GDM1 (cell line): ENCODE results near the gene ONECUT1.
"Not testable (repeated sequence)": the region's sequence is repeated elsewhere in the genome, so short reads cannot be mapped to it uniquely, and the experiment has no call there.

ENCODE experiments used
- DNase-seq: peaks from one replicate; lab custom pipeline; 2025; lab: John Stamatoyannopoulos, UW

ONECUT1 gene

DNA sequence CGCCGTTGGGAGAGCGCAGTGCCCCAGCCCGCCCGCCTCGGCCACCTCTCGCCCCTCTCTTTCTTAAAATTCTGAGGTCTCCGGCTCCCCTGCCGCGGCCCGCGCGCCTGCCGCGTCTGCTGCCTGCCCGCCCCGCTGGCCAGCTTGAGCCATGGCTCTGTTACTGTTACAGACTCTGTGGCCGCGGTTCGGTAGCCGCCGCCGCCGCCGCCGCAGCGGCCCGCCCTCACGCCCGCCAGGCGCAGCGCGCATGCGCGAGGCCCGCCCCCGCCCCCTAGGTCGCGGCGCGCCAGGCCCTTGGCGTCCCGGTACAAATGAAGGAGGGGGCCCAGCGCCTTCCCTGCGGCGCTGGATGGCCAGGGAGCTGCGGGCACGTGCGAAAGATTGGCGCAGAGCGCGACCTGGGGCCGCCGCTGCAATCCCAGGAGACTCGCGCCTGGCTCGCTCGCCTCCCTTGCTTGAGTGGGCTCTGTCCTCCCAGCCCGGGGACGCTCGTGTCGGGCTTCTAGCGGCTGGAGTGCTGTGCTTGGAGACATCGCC is at the start of gene ONECUT1:
Gene ONECUT1 (minus strand): TSS at position 168 of the 540 bp plus-strand sequence. CDS start 452 bp downstream, outside the sequence.
- no peak for DNase-seq

DNA sequence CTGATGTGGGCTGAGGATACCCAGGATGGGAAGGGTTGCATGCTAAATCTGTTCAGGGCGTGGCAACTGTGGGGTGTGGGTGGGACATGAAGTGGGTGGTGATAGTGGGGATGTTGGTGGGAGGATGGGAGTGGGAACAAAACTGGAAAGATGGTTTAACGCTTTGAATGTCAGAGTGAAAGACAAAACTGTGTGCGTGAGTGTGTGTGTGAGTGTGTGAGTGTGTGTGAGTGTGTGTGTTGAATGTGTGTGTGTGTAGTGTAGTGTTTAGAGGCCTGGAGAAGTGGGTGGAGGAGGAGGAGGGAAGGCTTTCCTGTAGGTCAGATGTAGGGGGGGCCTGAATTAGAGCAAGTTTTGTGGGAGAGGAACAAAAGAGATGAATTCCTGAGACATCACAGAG is 44.2 kb upstream of the ONECUT1 start:
- no peak for DNase-seq

DNA sequence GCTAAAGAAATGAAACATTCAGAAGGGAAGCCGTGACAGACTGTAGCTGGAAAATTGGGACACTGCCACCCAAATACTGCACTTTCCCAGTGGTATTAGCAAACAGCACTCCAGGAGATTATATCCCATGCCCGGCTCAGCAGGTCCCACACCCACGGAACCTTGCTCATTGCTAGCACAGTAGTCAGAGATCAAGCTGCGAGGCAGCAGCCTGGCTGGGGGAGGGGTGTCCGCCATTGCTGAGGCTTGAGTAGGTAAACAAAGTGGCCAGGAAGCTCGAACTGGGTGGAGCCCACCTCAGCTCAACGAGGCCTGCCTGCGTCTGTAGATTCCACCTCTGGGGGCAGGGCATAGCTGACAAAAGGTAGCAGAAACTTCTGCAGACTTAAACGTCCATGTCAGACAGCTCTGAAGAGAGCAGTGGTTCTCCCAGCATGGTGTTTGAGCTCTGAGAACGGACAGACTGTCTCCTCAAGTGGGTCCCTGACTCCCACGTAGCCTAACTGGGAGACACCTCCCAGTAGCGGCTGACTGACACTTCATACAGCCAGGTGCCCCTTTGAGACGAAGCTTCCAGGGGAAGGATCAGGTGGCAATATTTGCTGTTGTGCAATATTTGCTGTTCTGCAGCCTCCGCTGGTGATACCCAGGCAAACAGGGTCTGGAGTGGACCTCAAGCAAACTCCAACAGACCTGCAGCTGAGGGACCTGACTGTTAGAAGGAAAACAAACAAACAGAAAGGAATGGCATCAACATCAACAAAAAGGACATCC is 34.2 kb upstream of the ONECUT1 start:
- DNase-seq, result not testable (repeated sequence)

DNA sequence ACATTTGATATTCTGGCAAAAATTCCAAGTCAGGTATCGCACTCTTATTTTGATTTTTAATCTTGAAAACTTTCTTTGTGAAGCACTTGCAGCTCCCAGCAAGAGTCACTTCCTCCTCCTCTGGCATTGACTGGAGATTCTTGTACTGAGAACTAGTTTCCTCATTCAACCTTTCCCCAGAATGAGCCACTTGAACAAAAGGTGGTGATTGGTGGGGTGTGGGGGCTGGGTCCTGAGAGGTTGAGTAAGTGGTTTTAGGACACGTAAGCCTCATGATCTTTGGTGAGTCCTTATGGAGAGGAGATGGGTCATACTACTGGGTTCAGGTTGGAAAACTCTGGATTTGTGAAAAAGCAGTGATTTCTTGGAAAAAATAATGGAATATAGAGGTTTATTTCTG is 32.3 kb upstream of the ONECUT1 start:
- DNase-seq, result no peak

DNA sequence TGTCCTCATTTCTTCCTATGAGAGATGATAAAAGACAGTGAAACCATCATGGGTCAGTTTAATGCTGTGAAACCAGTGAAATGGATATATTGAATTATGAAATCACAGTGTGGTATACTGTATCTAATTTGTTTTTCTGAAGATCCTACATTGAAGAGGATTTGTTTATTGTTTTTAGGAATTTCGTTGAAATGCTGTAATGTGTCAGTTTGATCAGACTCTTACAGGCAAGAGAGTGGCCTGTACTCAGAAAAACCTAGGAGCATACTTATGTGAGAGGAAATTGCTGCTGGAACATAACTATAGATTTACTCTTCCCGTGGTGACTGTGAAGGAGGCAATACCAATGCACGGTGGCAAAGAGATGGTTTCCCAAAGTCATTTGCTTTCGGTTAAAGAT is 29.1 kb upstream of the ONECUT1 start:
- no peak for DNase-seq

DNA sequence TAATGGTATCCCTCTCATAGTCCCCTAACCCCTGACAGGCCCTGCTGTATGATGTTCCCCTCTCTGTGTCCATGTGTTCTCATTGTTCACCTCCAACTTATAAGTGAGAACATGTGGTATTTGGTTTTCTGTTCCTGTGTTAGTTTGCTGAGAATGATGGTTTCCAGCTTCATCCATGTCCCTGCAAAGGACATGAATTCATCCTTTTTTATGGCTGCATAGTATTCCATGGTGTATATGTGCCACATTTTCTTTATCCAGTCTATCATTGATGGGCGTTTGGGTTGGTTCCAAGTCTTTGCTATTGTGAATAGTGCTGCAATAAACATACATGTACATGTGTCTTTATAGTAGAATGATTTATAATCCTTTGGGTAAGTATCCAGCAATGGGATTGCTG is 25.8 kb upstream of the ONECUT1 start:
- DNase-seq, result not testable (repeated sequence)

DNA sequence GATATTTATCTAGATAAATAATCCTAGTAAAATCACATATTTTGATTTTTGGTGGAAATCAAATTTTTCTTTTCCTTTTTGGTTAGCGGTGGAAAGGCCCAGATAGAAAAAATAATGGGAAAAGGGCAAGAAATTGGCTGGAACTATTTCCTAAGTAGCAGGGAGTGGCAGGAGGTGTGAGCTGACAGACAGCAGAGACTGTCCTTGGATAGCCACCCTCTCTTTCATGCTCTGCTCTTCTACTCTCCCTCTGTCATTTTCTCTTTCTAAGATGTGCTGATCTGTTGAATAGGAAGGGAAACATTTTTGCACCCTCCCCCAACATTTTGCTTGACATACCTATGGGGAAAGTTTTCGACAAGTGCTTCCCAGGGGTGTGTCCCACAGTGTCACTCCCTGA is 18.9 kb upstream of the ONECUT1 start:
- no peak for DNase-seq

DNA sequence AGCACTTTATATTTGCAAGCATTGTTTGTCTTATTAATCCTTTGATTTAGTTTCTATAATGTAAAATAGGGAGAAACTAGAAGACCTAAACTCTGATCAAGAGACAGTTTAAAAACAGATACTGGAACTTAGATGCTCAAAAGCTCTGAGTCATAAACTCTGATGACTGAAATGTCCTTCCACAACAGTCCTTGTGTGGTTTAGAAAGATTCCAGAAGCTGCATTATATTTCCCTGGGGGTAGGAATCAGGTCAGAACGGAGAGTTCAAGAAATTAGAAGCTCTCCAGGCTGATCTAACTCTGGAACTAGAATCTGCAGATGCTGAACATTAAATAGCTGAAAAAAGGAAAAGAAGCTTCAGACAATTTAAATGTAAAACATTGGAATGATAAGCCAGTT is 18.3 kb upstream of the ONECUT1 start:
- DNase-seq, result no peak

DNA sequence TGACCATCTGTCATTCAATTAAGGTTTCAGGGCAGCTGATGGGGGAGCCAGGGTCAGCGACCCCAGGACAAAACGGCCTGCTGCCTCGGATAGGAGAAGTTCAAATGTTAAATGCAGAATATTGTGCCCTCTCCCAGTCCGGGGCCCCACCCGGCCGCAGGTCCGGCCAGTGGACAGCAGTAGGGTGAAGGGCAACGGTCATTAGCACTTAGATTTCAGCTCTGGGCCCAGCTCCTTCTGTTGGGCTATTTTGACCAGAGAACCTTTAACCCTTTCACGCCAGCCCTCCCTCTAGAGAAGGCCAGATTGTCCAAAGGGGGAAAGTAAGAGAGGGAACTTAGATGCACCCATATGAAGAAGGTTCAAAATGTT is 16.1 kb upstream of the ONECUT1 start:
- no peak for DNase-seq

DNA sequence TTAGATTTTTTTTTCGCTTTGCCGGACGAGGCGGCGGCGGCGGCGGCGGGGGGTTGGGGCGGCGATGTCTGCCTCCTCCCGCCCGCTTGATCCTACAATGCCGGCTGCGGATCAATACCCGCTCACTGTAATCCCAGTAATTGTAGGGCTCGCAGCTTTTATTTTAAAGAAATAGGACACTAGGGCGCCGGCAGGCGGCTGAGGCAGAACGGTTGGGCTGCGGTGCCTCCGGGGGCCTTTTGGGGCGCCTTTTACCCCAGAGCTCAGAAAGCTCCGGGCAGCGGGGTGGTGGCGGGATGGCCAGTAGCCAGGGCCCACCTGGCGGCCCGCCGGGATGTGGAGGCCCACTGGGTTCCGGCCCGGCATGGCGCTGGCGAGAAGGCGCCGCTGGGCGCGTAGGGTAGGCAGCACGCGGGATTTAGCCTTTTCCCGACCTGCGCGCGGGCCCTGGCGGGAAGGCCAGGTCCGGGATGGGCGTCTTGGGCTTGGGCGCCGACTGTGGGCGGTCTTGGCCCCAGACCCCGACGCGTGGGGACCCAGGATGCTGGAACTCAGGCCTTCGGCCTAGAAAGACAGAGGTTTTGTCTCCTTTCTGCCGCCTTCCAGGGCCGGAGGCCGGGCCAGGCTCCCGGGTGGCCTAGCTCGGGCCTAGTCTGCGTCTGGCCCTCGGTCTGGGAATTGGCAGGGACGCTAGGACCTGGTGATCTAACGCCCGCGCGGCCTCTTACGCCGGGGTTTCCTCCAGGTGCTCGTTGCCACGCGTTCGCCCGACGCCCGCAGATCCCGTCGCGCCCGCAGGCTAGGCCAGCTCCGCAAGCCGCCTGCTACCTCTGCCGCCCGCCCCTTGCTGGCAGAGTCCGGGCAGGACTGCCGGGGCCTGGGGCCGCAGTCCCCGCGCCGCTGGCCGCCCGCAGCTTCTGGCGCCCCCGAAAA is 15.5 kb upstream of the ONECUT1 start:
- no peak for DNase-seq

DNA sequence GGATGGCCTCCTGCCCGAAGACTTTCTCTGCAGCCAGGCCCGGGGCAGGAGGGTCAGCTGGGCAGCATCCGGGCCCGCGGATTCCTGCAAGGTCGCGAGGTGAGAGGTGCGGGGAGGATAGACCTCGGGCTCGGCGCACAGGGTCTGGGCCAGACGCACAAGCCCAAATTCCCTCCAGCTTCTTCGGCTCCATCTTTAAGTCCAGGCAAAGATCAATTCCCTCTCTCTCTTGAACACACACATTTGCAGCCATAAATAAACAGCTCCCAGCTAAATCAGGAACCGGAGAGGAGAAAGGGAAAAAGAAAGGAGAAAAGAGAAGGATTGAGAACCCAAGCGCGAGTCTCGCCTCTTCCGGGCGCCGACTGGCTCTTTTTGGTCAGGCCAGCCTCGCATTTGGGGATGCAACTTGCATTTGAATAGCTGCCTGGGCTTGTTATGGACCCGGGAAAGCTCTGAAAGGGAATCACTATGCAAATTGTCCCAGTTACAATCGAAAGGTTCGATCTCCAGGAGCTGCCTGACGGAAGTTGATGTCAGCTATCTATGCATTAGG is 14.5 kb upstream of the ONECUT1 start:
- no peak for DNase-seq

DNA sequence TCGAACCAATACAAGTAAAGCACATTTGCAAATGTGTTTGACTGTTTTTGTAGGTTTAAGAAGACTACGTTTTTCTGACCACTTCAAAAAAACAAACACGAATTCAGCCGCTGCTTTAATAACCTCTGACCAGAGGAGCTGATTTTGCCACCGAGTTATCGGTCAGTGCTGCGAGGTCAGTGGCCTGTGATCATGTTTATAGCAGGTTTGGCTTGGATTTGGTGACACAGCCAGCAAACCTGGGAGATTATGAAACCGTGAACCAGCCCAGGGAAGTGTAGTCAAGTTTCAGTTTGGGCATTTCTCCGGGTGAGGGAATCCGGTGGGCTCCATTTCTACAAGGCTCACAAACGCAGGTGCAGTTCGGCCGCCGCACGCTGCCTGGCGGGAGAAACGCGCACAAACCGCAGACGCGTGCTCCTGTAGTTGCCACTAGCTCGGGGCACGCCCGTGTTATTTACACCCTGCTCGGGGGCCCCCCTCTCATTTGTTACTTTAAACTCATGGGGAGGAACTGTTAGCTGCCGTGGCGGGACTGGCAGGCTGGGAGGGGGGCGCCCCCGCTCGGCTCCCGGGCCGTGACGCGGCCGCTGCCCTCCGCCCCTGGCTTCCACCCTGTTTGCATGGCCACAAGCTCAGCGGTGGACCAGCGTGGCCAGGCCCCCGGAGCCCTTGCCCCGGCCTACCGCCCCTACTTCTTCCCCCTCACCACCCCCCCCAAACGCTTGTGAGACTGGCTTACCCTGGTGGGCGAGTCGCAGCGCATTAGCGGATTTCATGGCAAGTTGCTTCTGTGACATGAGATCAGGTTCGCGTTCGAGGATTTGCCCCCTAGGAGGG is 13.6 kb upstream of the ONECUT1 start:
- no peak for DNase-seq

DNA sequence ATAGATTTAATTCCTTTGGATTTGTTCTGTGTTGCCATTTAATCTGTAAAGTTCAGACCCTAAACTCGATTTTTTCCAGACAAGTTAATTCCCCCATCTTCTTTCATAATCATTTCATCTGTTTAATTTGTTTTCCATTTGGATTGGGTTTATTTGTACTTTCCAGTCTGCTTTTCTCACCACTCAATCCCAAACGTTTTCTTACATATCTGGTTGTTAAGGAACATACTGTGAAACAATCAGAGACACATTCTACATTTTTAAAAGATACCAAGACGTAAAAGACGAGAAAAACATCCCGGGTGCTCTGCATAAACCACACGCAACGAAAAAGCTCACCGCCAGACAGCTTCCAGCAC is 13.0 kb upstream of the ONECUT1 start:
- no peak for DNase-seq

DNA sequence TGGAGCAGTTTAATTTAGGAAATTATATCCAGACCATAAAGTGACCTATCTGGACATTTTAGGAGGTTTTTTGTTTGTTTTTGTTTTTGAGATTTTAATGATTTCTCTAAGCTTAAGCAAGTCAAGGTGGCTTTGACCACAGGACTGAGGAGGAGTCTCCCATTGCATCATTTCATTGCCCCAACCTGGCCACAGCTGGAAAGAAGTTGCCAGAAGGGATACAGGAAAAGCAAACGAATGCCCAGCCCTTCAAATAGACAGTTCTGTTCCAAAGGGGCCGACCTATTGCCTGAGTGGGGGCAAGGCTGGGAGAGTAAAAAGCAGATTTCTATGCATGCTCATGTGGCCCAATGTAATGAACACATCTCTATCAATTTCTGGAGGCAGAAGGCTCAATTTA is 12.0 kb upstream of the ONECUT1 start:
- DNase-seq, result no peak

DNA sequence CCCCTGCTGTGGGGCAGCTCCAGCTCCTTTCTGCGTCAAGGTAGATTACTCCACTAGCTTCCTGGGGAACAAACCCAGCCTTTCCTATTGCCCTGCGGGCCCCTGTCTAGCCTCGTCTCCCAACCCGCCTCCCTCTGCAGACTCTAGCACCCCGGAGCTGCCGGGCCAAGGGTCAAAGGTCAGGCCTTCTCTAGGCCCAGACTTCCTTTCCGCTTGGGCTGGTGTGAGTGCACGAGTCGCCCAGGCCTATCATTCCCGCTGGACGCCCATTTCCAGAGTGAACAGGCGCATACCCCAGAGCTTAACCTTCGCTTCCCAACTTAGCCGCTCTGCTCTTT is 11.6 kb upstream of the ONECUT1 start:
- no peak for DNase-seq

DNA sequence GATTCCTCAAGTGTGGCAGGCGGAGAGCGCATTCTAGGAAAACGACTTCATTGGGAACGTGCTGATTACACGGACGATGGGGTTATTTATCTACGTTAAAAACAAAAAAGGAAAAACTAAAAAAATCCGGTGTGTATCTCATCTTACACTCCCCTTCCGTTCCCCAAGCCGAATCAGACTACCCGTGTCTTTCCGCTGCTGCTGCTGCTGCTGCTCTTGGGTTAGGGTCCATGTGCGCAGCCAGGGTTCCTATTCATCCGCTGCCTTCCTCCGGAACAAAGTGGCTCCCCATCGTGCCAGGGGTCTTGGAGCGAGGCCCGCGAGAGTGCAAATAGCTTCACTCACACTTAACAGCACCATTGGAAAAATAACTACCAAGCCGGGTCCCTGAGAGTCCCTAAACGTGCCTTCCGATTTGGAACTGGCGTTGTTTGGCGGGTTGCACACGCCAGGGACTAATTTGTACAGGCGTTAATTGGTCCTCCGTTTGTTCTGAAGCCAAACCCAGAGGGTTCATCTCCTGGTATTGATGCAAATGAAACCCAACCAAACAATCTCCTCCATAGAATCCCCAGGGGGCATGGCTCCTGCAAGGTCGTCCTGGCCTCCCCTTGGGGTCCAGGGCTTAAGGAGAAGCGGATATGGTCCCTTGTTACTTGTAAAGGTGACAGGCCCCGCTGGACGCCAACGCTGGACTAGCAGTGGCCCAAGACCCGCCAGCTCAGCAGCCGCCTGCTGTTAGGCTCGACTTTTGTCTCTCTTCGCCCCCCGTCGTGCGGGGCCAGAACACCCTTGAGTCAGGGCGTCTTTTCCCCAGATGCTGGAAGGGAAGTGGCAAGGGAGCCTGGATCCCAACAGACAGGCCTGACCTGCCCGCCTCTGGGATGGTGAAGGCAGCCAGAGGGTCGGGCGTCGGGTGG is 11.0 kb upstream of the ONECUT1 start:
- no peak for DNase-seq

DNA sequence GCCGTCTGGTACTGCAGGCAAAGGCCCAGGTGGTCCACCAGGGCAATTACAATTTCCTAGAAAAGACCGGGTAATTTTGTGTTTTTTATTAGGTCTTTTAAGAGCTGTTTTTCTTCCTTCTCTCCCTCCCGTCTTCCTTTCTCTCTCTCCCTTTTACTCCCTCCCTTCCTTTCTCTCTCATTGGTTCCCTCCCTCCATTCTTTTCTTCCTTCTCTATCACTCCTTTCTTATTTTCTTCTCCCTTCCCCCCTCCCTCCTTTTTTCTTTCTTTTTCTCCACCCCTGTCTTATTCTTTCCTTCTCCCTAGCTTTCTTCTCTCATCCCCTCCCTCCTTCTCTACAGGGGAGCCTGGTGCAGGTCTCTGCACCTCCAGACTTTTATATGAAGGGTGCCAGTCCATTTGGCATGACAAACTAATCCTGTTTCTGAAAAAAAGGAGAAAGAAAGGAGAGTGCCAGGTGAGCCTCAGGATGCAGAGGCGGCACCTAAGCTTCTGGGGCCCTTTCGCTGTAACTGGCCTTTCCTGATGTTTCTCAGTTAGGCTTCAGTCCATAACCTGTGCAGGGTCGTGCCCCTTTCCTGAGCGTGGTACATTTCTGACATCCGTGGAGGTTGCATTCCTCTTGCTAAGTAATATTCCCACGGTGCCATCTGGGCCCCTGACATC is 9.1 kb upstream of the ONECUT1 start:
- DNase-seq, result no peak

DNA sequence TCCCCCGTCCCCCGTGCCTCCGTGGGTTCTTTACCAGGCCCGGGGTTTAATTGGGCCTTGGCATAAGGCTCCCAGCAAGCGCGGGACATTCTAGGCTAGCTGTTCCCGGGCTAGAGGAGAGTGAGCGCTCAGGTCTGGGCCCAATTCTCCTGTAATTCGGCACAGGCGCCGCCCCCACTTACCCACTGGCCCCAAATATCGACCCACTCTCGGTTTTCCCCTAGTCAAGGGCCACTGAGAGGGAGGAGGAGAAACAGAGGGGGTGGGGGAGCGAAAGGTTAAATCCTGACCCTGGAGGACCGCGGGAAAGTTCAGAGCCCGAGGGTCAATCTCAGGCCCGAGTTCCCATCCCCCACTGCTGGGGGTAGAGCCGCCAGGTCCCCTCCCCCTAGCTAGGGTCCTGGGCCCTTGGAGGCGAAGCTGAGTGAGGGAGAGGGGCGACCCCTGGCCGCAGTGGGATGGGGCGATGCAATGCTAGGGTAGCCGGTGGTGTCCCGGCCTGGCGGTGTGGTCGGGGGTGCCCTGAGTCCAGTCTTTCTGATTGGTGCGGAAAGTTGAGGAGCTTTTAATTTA is 8.5 kb upstream of the ONECUT1 start:
- no peak for DNase-seq

DNA sequence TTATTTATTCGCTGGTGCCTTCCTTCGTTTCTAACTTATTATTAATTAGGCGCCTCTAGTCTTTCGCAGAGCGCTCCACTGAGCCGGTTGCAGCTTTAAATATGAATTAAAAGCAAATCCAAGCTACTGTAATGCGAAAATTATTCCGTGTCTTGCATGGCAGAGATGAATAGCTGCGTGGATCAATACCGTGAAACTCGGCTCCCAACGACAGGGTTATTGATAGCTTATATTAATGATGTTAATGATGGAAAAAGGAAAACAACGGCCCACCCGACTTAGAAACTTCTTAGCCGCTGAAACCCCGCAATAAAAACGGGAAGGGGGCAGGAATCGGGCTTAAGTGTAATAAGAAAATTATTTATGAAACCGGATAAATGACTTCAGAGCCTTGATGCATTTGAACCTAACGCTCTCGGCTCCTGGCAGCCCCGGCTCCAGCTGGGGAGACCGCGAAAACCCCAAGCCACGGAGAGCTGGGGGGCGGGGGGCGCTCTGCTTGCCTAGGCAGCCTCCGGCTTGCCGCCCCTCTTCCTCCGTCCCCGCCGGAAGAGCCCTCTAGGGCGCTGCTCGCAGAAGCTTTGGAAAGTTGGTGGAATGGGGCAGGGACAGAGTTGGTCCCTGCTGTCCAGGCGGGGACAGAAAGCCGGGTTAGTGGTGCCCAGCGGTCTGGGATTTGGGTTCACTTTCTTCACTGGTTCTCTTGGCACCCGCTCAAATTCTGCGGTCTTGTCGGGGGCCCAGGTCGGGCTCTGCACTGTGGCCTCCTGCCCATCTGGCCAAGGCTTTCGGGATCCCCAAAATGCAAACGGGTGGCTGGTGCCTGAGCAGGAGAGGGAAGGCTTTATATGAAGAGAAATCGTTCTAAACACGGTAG is 7.7 kb upstream of the ONECUT1 start:
- no peak for DNase-seq
